HepG2 (cell line): ENCODE results near the gene CA9. TPM values are rescaled to one million over a fixed set of nuclear protein-coding genes. Genes with fewer than 3 reads are reported as not detected.
A peak's percentile ranks its signal among the peaks of the same experiment; 100 is the strongest.

Experiments
- E2F2 ChIP-seq: sonication (generic); formaldehyde crosslinking; IDR thresholded peaks from 2 replicates; pipeline ENCODE4 v1.4.0; 2020; ENCODE audit warnings: missing genetic modification reagents, borderline replicate concordance
- FOXP1 ChIP-seq, 2 experiments: fragments of 450-650 bp in 1 of 2; IDR thresholded peaks; 2 replicates each; pipeline ENCODE4 v1.6.1; 2017 to 2018; ENCODE audit warnings: antibody characterized with exemption in 1 of 2
- HDAC1 ChIP-seq: sonication (generic); formaldehyde crosslinking; IDR thresholded peaks from 2 replicates; pipeline ENCODE4 v1.5.1; 2020; ENCODE audit warnings: mild to moderate bottlenecking, missing genetic modification reagents
- HMGXB3 ChIP-seq: sonication (generic); formaldehyde crosslinking; IDR thresholded peaks from 2 replicates; pipeline ENCODE4 v1.4.0; 2020; ENCODE audit warnings: missing genetic modification reagents, borderline replicate concordance
- HOMEZ ChIP-seq: IDR thresholded peaks from 2 replicates; pipeline ENCODE4 v1.6.1; 2016; ENCODE audit warnings: low read depth
- KDM4B ChIP-seq: sonication (generic); formaldehyde crosslinking; IDR thresholded peaks from 2 replicates; pipeline ENCODE4 v1.4.0; 2020; ENCODE audit warnings: missing genetic modification reagents
- MXD4 ChIP-seq: IDR thresholded peaks from 2 replicates; pipeline ENCODE4 v1.6.1; 2016; ENCODE audit warnings: mild to moderate bottlenecking, missing biosample characterization, missing genetic modification reagents
- SALL1 ChIP-seq: sonication (generic); formaldehyde crosslinking; IDR thresholded peaks from 2 replicates; pipeline ENCODE4 v1.8.0; 2022; ENCODE audit warnings: mild to moderate bottlenecking, missing genetic modification reagents
- SOX6 ChIP-seq, 2 experiments: fragments of 450-650 bp in 1 of 2; sonication (generic) in 1 of 2; formaldehyde crosslinking in 1 of 2; IDR thresholded peaks; 2 replicates each; pipeline versions ENCODE4 v1.4.0 to v1.6.1; 2017 to 2020; ENCODE audit warnings: antibody characterized with exemption in 1 of 2, mild to moderate bottlenecking in 1 of 2, missing genetic modification reagents in 1 of 2
- THAP8 ChIP-seq: sonication (generic); formaldehyde crosslinking; IDR thresholded peaks from 2 replicates; pipeline ENCODE4 v1.5.1; 2020; ENCODE audit warnings: missing genetic modification reagents, mild to moderate bottlenecking, borderline replicate concordance
- XRCC5 ChIP-seq: fragments of 200-400 bp; formaldehyde crosslinking; optimal IDR thresholded peaks from 2 replicates; pipeline ENCODE3; 2017; ENCODE audit warnings: mild to moderate bottlenecking, low read length
- ZNF121 ChIP-seq: sonication (generic); formaldehyde crosslinking; IDR thresholded peaks from 2 replicates; pipeline ENCODE4 v1.5.0; 2020; ENCODE audit warnings: mild to moderate bottlenecking, missing genetic modification reagents
- ZNF205 ChIP-seq: IDR thresholded peaks from 2 replicates; pipeline ENCODE4 v1.6.1; 2018; ENCODE audit warnings: missing biosample characterization, missing genetic modification reagents
- ZNF282 ChIP-seq: fragments of 450-650 bp; IDR thresholded peaks from 2 replicates; pipeline ENCODE4 v1.6.1; 2018; ENCODE audit not compliant: partially characterized antibody
- ZNF296 ChIP-seq: sonication (generic); formaldehyde crosslinking; conservative IDR thresholded peaks from 2 replicates; pipeline ENCODE4 v1.5.0; 2020; ENCODE audit warnings: mild to moderate bottlenecking, missing genetic modification reagents
- ZNF350 ChIP-seq: sonication (generic); formaldehyde crosslinking; IDR thresholded peaks from 2 replicates; pipeline ENCODE4 v1.4.0; 2020; ENCODE audit warnings: mild to moderate bottlenecking, low read depth, missing genetic modification reagents, borderline replicate concordance
- ZNF574 ChIP-seq: sonication (generic); formaldehyde crosslinking; IDR thresholded peaks from 2 replicates; pipeline ENCODE4 v1.4.0; 2020; ENCODE audit warnings: missing genetic modification reagents
- polyA plus RNA-seq, 8 experiments: library from polyadenylated mRNA; depleted of rRNA in 3 of 8; stranded (reverse) in 7 of 8; unstranded in 1 of 8; fragments of >200 nt; fragmentation: Illumina TruSeq in 4 of 8; extraction: Trizol in 4 of 8; gene quantifications; 2 replicates each; pipeline versions ENCODE4 v1.2.1 to v1.2.3, GENCODE V29; 2011 to 2016; ENCODE audit warnings: low read depth in 4 of 8, missing spikeins in 1 of 8, mixed read lengths in 1 of 8; ENCODE audit not compliant: insufficient read depth in 1 of 8
- total RNA-seq, 5 experiments: library from RNA; depleted of rRNA; stranded (reverse); fragments of >200 nt; fragmentation: Illumina TruSeq; extraction: Trizol; gene quantifications; 2 replicates each; pipeline ENCODE4 v1.2.3, GENCODE V29; 2016; ENCODE audit warnings: low read depth in 1 of 5

Gene CA9
- total and polyA plus RNA-seq, 2 of the 13 experiments (the other 11 are each of a cell fraction or from before 2014, with no cell fraction given) = 0.13 to 152 TPM

- TF ChIP-seq ZNF121 (CRISPR knock-in tag) (peak; percentile 46; the same call in 1 of the 2 replicates), ZNF282 (no peak), ZNF205 (CRISPR knock-in tag) (0 out of 2 replicates have a peak, but pooled peaks have one; percentile 35), SALL1 (CRISPR knock-in tag) (peak; percentile 83), XRCC5 (peak; percentile 48), ZNF296 (CRISPR knock-in tag) (no peak), ZNF350 (peak; percentile 34; the same call in 1 of the 2 replicates), KDM4B (peak; percentile 87; the same call in 1 of the 2 replicates), HDAC1 (CRISPR knock-in tag) (peak; percentile 71), FOXP1 (IDR thresholded peaks at IDR 0.05) (no peak), FOXP1 (CRISPR knock-in tag; IDR thresholded peaks at IDR 0.05) (peak; percentile 38; the same call in 1 of the 2 replicates), HOMEZ (CRISPR knock-in tag) (peak; percentile 51; the same call in 1 of the 2 replicates), HMGXB3 (CRISPR knock-in tag) (0 out of 2 replicates have a peak, but pooled peaks have one; percentile 58), MXD4 (CRISPR knock-in tag) (peak; percentile 55; the same call in 1 of the 2 replicates), SOX6 (IDR thresholded peaks at IDR 0.05) (no peak), SOX6 (CRISPR knock-in tag; IDR thresholded peaks at IDR 0.05) (peak; percentile 89), THAP8 (no peak), ZNF574 (CRISPR knock-in tag) (peak; percentile 29; the same call in 1 of the 2 replicates), E2F2 (CRISPR knock-in tag) (no peak)
Observed at GRCh38 chr9:35669331-35670145, 4.2 kb upstream of the CA9 start (continued).
